ENCODE results near the gene SFT2D3.

The SFT2D3 gene

GRCh38 chr2:127706215-127706990 lies 5.1 kb downstream of the SFT2D3 start:
- no peak for TF ChIP-seq CTCF (IDR thresholded peaks at IDR 0.05; ENCODE audit: poor library complexity, severe bottlenecking)
- DNase-seq (ENCODE audit: low spot score): no peak
- no peak for ATAC-seq (ENCODE audit: low read depth)

GRCh38 chr2:127707890-127708648 lies 6.8 kb downstream of the SFT2D3 start:
- no peaks in the 10 kb centered on the region for H3K4me1 ChIP-seq (ENCODE audit: insufficient read depth, poor library complexity, severe bottlenecking)
- DNase-seq (ENCODE audit: low spot score) (no peak), ATAC-seq (ENCODE audit: low read depth) (peak; percentile 15; the same call in 1 of the 3 replicates)
- H3K27ac ChIP-seq (ENCODE audit: poor library complexity, severe bottlenecking): no peak overlapping the region
- no peak overlapping the region for H3K4me3 ChIP-seq (ENCODE audit: severe bottlenecking)
- H3K9me3 ChIP-seq (ENCODE audit: severe bottlenecking): no peaks in the 10 kb centered on the region
- no peaks in the 10 kb centered on the region for H3K27me3 ChIP-seq (ENCODE audit: insufficient read depth, poor library complexity, severe bottlenecking)
- TF ChIP-seq CTCF (IDR thresholded peaks at IDR 0.05; ENCODE audit: poor library complexity, severe bottlenecking): no peak
- H3K36me3 ChIP-seq (ENCODE audit: low read depth): peaks cover 49% of the 10 kb centered on the region

More at GRCh38 chr2:127706215-127706990, 5.1 kb downstream of the SFT2D3 start:
- peaks cover 51% of the 10 kb centered on the region for H3K36me3 ChIP-seq (ENCODE audit: low read depth)
- no peaks in the 10 kb centered on the region for H3K9me3 ChIP-seq (ENCODE audit: severe bottlenecking)
- no peak overlapping the region for H3K27ac ChIP-seq (ENCODE audit: poor library complexity, severe bottlenecking)
- H3K27me3 ChIP-seq (ENCODE audit: insufficient read depth, poor library complexity, severe bottlenecking): no peaks in the 10 kb centered on the region
- H3K4me3 ChIP-seq (ENCODE audit: severe bottlenecking): no peak overlapping the region
- peaks cover 7% of the 10 kb centered on the region for H3K4me1 ChIP-seq (ENCODE audit: insufficient read depth, poor library complexity, severe bottlenecking)

- Histone ChIP-seq H3K27me3 (ENCODE audit: insufficient read depth, poor library complexity, severe bottlenecking) (no peaks in the 10 kb centered on the region), H3K4me1 (ENCODE audit: insufficient read depth, poor library complexity, severe bottlenecking) (no peaks in the 10 kb centered on the region), H3K36me3 (ENCODE audit: low read depth) (peaks cover 38% of the 10 kb centered on the region), H3K27ac (ENCODE audit: poor library complexity, severe bottlenecking) (no peak overlapping the region), H3K9me3 (ENCODE audit: severe bottlenecking) (no peaks in the 10 kb centered on the region), H3K4me3 (ENCODE audit: severe bottlenecking) (no peak overlapping the region)
- no peak for TF ChIP-seq CTCF (IDR thresholded peaks at IDR 0.05; ENCODE audit: poor library complexity, severe bottlenecking)
- DNase-seq (ENCODE audit: low spot score) (no peak), ATAC-seq (ENCODE audit: low read depth) (no peak)
Observed at GRCh38 chr2:127709336-127709735, 8.0 kb downstream of the SFT2D3 start.

DNA sequence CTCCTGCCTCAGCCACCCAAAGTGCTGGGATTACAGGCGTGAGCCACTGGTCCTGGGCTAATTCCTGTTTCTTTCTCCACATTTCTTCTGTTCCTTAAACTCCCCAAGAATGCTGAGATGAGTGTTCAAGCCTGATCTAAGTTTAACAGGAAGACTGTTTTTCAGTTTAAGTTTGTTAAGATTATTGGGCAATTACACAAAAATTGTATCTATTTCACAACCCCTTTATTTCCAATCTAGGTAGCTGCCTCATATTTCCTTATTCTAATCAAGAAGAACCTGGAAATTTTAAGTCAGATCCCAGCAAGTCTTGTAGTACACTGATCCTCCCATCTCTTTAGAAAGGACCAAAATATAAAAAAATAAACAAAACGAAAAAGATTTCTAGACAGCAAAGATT lies 11.7 kb downstream of the SFT2D3 start:
- Histone ChIP-seq H3K4me1 (ENCODE audit: insufficient read depth, poor library complexity, severe bottlenecking) (no peaks in the 10 kb centered on the region), H3K27me3 (ENCODE audit: insufficient read depth, poor library complexity, severe bottlenecking) (no peaks in the 10 kb centered on the region), H3K9me3 (ENCODE audit: severe bottlenecking) (no peaks in the 10 kb centered on the region), H3K27ac (ENCODE audit: poor library complexity, severe bottlenecking) (no peak overlapping the region), H3K4me3 (ENCODE audit: severe bottlenecking) (no peak overlapping the region), H3K36me3 (ENCODE audit: low read depth) (peaks cover 37% of the 10 kb centered on the region)
- no peak for DNase-seq (ENCODE audit: low spot score)
- ATAC-seq (ENCODE audit: low read depth): no peak
- no peak for TF ChIP-seq CTCF (IDR thresholded peaks at IDR 0.05; ENCODE audit: poor library complexity, severe bottlenecking)

All from RWPE2 (cell line).